Stimulated activated CD4-positive, alpha-beta T cell treated with anti-CD3 and anti-CD28 coated beads, Interleukin-1b, Interleukin-23, amount 100 ng/mL, for 24 hours (primary cell): ENCODE data around the gene AIRE.
A peak's percentile ranks its signal among the peaks of the same experiment; 100 is the strongest.
"Not testable (repeated sequence)": the region's sequence is repeated elsewhere in the genome, so short reads cannot be mapped to it uniquely, and the experiment has no call there.

Experiments
- DNase-seq, 4 experiments: peaks; one replicate each; pipeline ENCODE4 v3.0.0-alpha.2; 2020; ENCODE audit warnings: low read depth in 4 of 4, low spot score in 1 of 4

Gene AIRE

GRCh38 chr21:44334329-44335030 lies 48.8 kb downstream of the AIRE start:
- DNase-seq, result no peak

DNA sequence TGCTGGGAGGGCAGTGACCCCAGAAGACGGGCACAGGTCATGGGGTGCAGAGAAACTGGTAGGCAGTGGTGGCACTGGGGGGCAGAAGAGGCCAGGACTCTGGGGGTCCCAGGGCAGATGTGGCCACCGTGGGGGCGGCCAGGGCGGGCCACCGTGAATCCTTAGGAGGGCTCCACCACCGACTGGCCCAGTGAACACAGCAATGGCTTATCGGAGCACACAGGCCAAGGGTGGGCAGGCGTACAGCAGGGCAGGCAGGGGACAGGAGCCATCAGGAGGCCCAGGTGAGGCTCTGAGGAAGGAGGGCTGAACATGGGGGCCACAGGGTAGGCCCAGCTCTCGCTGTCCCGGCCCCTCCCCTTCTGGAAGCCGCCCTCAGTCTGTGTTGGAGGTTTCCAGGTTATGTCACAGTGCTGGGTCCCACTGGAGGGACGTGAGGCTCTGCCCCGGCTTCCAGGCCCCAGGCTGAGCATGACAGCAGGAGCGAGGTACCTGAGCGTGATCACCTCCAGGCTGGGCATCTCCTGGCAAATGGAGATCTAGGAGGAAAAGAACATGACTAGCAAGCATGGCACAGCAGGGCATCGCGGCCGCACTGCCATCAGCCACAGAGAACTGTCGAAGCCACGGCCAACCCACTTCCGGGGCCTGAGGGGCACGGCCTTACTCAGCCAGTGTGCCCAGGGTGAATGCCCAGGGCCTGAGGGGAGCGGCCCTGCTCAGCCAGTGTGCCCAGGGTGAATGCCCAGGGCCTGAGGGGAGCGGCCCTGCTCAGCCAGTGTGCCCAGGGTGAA lies 49.8 kb downstream of the AIRE start:
- no peak for DNase-seq

DNA sequence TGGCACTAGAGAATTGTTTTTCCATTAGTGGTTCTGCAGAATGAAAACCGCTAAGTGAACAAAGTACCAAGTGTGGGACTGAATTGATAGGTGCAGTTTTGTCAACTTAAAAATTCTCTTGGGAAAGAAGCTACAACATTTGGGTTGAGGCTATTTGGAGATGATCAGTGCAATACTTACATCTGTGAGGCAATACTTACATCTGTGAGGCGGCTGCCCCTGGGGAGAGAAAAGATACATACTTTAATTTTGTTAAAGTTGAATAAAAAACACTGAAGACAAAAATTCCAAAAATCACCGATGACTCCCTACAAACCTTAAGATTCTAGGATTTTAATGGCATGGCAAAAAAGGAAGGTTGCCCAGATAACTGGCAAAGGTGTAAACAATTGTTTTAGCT lies 51.8 kb downstream of the AIRE start:
- no peak for DNase-seq

GRCh38 chr21:44337941-44338895 lies 52.5 kb downstream of the AIRE start:
- DNase-seq, result no peak

DNA sequence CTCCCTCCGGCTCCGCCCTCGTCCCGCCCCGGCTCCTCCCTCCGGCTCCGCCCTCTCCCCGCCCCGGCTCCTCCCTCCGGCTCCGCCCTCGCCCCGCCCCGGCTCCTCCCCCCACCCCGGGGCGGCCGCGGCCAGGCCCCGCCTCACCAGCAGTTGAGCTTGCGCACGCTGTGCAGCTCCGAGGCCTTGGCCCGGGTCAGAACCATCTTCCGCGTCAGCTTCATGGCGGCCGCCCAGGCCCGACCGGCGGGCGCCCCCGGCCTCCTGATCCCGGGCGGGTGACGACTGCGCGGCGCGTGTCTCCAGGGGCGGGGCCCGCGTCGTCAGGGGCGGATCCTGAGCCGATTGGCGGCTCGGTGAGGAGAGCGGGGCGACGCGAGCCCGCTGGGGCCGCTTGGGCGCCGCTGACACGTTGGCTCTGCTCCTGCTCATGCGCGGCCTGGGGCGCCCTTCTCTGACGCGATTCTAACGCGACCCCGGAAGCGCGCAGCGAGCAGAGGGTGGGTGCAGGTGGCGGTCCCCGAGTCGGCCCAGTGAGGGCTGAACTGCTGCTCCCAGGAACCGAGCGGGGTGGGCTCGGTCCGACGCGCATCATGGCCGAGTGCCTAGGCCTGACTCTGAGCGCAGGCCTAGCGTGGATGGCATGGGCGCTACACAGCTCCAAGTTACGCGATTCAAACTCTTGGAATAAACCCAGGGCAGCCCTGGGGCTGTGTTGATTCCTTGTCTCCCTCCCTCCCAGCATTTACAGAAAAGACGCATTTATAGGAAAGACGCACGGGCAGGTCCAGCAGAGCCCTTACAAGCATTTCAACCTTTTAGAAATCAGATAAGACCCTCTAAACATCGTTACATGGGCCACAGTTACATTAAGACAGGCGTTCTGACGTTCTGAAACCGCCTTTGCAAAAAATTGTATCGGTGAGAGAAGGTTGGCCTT lies 53.6 kb downstream of the AIRE start, which contains the start of gene CFAP410:
Gene CFAP410 (minus strand): TSS at position 420 of the 940 bp plus-strand sequence. CDS start 196 bp downstream, at position 224.
- DNase-seq, result peak; percentile 84 to 92 (median 88)

- DNase-seq, result not testable (repeated sequence)
These were observed 56.2 kb downstream of the AIRE start for GRCh38 chr21:44341726-44342458.

GRCh38 chr21:44342981-44343380 lies 57.3 kb downstream of the AIRE start:
- not testable (repeated sequence) for DNase-seq

GRCh38 chr21:44344541-44345183 lies 59.0 kb downstream of the AIRE start:
- no peak for DNase-seq

- no peak for DNase-seq
These were observed 59.8 kb downstream of the AIRE start for GRCh38 chr21:44345495-44345894.

GRCh38 chr21:44347911-44348451 lies 62.3 kb downstream of the AIRE start:
- no peak for DNase-seq
